HG02759 (cell line): Measurements from ENCODE around the gene NDUFA5.
"Not testable (repeated sequence)": the region's sequence is repeated elsewhere in the genome, so short reads cannot be mapped to it uniquely, and the experiment has no call there.

Experiments
- ATAC-seq: cut with Tn5 transposase; IDR thresholded peaks from one replicate; pipeline ENCODE4 v1.9.1; 2021; ENCODE audit warnings: mild to moderate bottlenecking, moderate library complexity; ENCODE audit not compliant: unreplicated experiment

The NDUFA5 gene

DNA sequence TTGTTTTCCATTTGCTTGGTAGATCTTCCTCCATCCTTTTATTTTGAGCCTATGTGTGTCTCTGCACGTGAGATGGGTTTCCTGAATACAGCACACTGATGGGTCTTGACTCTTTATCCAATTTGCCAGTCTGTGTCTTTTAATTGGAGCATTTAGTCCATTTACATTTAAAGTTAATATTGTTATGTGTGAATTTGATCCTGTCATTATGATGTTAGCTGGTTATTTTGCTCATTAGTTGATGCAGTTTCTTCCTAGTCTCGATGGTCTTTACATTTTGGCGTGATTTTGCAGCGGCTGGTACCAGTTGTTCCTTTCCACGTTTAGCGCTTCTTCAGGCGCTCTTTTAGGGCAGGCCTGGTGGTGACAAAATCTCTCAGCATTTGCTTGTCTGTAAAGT is 31.1 kb downstream of the NDUFA5 start:
- not testable (repeated sequence) for ATAC-seq

DNA sequence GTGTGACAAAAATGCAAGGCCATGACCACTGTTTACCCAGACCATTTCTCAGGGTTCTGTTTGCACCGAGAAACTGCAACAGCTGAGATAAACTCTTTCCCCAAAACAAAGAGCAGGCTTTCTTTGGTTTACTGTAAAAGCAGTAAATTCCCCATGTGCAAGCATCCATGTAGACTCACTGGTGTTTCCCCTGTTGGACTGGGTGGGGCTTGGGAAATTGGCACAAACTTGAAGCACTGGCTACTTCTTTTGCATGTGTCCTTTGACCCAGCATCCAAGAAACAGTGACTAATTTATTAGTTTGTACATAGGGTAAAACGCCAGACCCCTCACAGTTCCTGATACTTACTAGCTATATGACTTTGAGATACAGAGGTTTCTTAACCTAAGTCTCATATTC is 35.6 kb downstream of the NDUFA5 start:
- no peak for ATAC-seq

- ATAC-seq, result no peak
Observed at GRCh38 chr7:123505221-123505620, 52.4 kb downstream of the NDUFA5 start.

DNA sequence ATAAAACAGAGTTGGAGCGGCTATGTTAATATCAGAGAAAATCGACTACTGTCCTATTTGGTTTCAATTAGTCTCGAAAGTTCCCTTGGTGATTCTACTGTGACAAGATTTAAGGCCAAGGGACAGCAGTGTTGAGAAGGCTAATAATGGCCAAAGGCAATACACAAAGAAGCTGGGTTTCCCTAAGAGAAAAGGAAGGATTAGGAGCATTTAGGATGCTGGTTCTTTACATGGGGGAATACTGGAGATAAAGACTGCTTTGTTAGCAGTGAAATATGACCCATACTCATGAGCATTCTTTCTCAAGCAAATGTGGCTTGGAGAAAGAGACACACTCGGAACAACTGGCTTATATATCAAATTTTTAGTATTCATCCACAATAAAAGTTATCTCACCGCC is 55.4 kb downstream of the NDUFA5 start:
- no peak for ATAC-seq

DNA sequence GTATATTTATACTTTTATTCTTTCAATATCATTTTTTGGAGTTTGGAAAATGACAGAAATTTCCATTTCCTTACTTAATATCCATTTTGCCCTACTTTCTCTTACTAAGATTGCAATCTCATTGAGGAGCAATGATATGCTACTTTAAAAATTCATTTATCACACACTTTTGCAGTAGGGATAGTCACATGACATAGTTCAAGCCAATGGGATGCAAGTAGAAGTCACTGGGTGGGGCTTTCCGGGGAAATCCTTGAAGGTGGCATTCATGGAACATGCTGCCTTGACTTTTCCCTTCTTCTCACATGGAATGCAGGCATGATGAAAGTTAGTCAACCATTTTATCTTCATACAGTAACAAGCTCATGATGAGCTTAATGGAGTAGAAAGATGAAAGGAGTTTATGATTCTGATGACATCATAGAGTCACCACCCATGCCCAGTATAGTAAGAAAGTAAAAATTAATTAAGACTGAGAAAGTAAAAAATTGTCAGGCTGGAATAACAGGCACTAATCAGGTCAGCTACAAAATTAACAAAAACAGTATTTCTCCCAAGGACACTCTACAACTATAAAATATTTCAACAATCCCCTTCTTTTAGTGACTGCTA is 56.6 kb downstream of the NDUFA5 start:
- no peak for ATAC-seq

DNA sequence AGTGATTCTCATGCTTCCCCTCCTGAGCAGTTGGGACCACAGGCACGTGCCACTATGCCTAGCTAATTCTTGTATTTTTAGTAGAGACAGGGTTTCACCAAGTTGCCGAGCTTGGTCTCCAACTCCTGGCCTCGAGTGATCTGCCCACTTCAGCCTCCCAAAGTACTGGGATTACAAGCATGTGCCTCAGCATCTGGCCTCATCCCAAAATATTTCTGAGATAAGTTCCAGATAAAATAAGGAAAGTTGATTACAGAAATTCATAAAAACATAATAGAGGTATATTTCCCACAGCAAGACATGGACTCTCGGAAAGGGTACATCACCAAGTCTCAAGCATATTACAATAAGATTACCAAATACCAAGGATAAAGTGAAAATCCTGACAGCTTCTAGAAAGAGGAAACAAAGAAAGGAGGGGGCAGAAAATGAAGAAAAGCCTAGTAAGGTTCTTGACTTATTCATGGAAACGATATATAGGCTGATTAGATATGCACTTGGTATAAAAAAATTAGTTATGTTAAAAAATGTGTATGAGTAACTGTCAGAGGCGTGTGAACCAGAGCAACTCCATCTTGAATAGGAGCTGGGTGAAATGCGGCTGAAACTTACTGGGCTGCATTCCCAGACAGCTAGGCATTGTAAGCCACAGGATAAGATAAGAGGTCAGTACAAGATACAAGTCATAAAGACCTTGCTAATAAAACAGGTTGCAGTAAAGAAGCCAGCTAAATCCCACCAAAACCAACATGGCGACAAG is 58.2 kb downstream of the NDUFA5 start:
- no peak for ATAC-seq

DNA sequence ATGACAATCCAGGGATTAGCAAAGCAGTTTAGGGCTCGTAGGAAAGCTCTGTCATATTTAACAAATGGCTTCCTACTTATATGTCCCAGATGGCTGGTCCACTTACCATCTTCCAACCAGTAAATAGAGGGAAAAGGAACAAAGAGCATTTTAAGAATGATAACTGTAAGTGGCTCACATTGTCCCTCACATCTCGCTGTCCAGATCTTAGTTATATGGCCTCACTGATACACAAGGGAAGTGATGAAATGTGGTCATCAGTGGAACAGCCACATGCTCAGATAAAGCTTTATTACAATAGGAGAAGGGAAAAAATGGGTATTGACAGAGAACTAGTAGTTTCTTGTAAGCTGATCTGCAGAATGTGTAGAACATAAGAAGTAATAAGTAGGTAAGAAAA is 59.0 kb downstream of the NDUFA5 start:
- no peak for ATAC-seq

DNA sequence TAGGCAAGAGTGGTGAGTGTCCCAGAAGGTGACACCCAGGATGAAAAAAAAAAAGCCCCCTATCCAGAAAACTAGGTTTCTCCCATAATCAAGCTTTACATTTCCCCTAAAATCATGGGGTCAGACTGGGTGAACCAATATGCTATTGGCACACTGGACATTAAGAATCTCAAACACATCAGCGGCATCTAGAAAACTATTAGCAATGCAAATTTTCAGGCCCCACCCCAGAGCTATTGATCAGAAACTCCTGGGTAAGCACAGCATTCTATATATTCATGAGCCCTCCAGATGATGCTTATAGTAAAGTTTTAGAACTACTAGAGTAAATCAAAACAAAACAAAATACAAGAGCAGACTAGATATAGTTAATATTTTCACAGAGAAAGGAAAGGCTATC is 59.6 kb downstream of the NDUFA5 start:
- no peak for ATAC-seq

DNA sequence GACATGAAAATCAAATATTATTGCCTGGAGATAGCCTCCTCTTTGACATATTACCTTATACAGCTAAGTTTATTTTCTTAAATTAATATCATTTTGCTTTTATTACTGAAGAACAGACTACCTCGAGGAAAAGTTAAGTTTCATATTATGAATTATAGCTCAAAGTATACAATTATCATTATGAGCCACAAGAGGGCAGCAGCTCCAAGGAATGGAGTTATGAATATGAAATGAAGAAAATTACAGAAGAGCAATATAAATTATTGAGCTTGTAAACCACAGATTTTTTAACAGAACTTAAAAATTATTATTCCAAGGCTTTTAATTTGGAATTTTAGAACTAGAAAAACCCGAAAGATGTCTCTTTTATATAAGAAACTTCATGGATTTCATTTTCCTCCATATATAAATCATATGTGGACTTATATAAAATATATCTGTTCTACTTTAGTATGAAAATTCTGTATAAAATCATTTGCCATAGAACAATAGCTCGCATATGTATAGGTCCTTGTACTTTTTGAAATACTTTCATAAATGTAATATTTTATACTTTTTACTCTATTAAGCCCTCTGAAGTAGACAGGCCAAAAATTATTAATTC is 63.3 kb downstream of the NDUFA5 start:
- no peak for ATAC-seq

DNA sequence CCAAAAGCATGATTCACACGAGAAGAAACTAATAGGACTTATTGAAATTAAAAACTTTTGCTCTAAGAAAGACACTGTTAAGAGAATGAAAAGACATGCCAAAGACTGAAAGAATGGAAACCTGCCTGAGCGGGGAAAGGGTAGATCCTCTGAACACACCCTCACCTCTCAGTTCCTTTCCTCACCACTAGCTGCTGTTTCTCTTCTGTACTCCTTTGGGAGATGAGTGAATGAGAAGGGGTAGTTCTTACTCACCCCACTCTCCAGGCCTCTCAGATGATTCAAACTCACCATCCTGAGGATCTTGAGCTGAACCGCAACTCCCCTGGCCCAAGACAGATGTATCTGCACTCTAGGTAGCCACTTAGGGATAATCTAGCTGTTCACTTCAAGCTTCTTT is 65.1 kb downstream of the NDUFA5 start:
- peak; percentile 91 for ATAC-seq
